Endothelial cell (in vitro differentiated cells): ENCODE results near the gene TAMALIN. TPM values are rescaled to one million over a fixed set of nuclear protein-coding genes. Genes with fewer than 3 reads are reported as not detected.

Source experiments
- DNase-seq: peaks from one replicate; pipeline ENCODE4 v3.0.0; 2021; ENCODE audit warnings: low spot score
- H3K27ac Mint-ChIP-seq: one replicate; pipeline ENCODE4 v1.8.0; 2021; ENCODE audit warnings: mixed read lengths, inconsistent platforms; ENCODE audit not compliant: unreplicated experiment
- H3K27me3 Mint-ChIP-seq: one replicate; pipeline ENCODE4 v1.8.0; 2021; ENCODE audit warnings: mild to moderate bottlenecking, moderate library complexity, mixed read lengths, inconsistent platforms; ENCODE audit not compliant: unreplicated experiment
- H3K36me3 Mint-ChIP-seq: one replicate; pipeline ENCODE4 v1.8.0; 2021; ENCODE audit warnings: mild to moderate bottlenecking, low read depth, mixed read lengths, inconsistent platforms; ENCODE audit not compliant: unreplicated experiment
- H3K4me1 Mint-ChIP-seq: one replicate; pipeline ENCODE4 v1.8.0; 2021; ENCODE audit warnings: mild to moderate bottlenecking, mixed read lengths, inconsistent platforms; ENCODE audit not compliant: unreplicated experiment
- H3K4me3 Mint-ChIP-seq: one replicate; pipeline ENCODE4 v1.8.0; 2021; ENCODE audit warnings: mild to moderate bottlenecking, mixed read lengths, inconsistent platforms; ENCODE audit not compliant: unreplicated experiment
- H3K9me3 Mint-ChIP-seq: one replicate; pipeline ENCODE4 v1.8.0; 2021; ENCODE audit warnings: mixed read lengths, inconsistent platforms; ENCODE audit not compliant: unreplicated experiment
- CTCF ChIP-seq: fragments of 200-600 bp; sonication (generic); IDR thresholded peaks from one replicate; pipeline ENCODE4 v1.5.0; 2021; ENCODE audit warnings: antibody characterized with exemption; ENCODE audit not compliant: unreplicated experiment
- total RNA-seq: library from RNA; stranded (reverse); fragmentation: NEBNext Ultra II Directional; extraction: Animal tissue kit (Norgen Biotek cat#: 25700); gene quantifications from one replicate; pipeline ENCODE4 v1.2.1, GENCODE V29; 2021; ENCODE audit not compliant: unreplicated experiment

The TAMALIN gene
- total RNA-seq, 1 donor from 2014 or later: 29.7 TPM

GRCh38 chr12:52003591-52003990, 3.2 kb upstream of the TAMALIN start:
- Mint-ChIP-seq H3K4me3 (no peak overlapping the region), H3K4me1 (peaks cover 16% of the 10 kb centered on the region), H3K27ac (no peak overlapping the region), H3K9me3 (no peaks in the 10 kb centered on the region), H3K36me3 (peaks cover 13% of the 10 kb centered on the region), H3K27me3 (peaks cover 14% of the 10 kb centered on the region)
- no peak for DNase-seq
- TF ChIP-seq CTCF: no peak

- Mint-ChIP-seq H3K36me3 (peaks cover 13% of the 10 kb centered on the region), H3K4me3 (no peak overlapping the region), H3K27me3 (peaks cover 14% of the 10 kb centered on the region), H3K27ac (no peak overlapping the region), H3K4me1 (peaks cover 20% of the 10 kb centered on the region), H3K9me3 (no peaks in the 10 kb centered on the region)
- DNase-seq: peak; percentile 66
- no peak for TF ChIP-seq CTCF
Observed at GRCh38 chr12:52004042-52004648, 2.6 kb upstream of the TAMALIN start.

- no peak for TF ChIP-seq CTCF
- Mint-ChIP-seq H3K4me3 (peak overlapping the region; percentile 94), H3K9me3 (no peaks in the 10 kb centered on the region), H3K4me1 (peaks cover 26% of the 10 kb centered on the region), H3K27ac (no peak overlapping the region), H3K36me3 (peaks cover 9% of the 10 kb centered on the region), H3K27me3 (peaks cover 14% of the 10 kb centered on the region)
- DNase-seq: no peak
Observed at GRCh38 chr12:52005218-52005902, 1.4 kb upstream of the TAMALIN start.

GRCh38 chr12:52005903-52006703, 643 bp upstream of the TAMALIN start:
- Mint-ChIP-seq H3K27ac (peak overlapping the region; percentile 61), H3K27me3 (peaks cover 14% of the 10 kb centered on the region), H3K4me3 (peak overlapping the region; percentile 94), H3K9me3 (no peaks in the 10 kb centered on the region), H3K36me3 (peaks cover 9% of the 10 kb centered on the region), H3K4me1 (peaks cover 28% of the 10 kb centered on the region)
- no peak for DNase-seq
- TF ChIP-seq CTCF: no peak
